ENCODE data around the gene ITGAD.

- no peak for TF ChIP-seq POLR2A (IDR thresholded peaks at IDR 0.05)
- TF ChIP-seq CTCF (IDR thresholded peaks at IDR 0.05), result no peak
These were observed 28.7 kb upstream of the ITGAD start for GRCh38 chr16:31364421-31364820.

All from body of pancreas (tissue), 4 donors.